ENCODE results near the gene COMP. TPM values are rescaled to one million over a fixed set of nuclear protein-coding genes. Genes with fewer than 3 reads are reported as not detected.

The COMP gene
- total RNA-seq, 1 experiment from 2014 or later, result 0.08 TPM

Other genes starting within 250 kb of the COMP start
- gene FKBP8, start 247.7 kb downstream of the COMP start, total RNA-seq (2014; rRNA removed; shearing (Covaris generic)), result 145 and 185 TPM in 2 replicates
- 139 and 150 TPM in 2 replicates for gene KXD1, start 233.4 kb downstream of the COMP start, total RNA-seq (2014; rRNA removed; shearing (Covaris generic))
- 2,104 and 2,108 TPM in 2 replicates for gene UBA52, start 219.4 kb downstream of the COMP start, total RNA-seq (2014; rRNA removed; shearing (Covaris generic))
- 107 and 159 TPM in 2 replicates for gene REX1BD, start 202.5 kb downstream of the COMP start, total RNA-seq (2014; rRNA removed; shearing (Covaris generic))
- gene CRLF1, start 184.5 kb downstream of the COMP start, total RNA-seq (2014; rRNA removed; shearing (Covaris generic)), result 19.4 and 35.4 TPM in 2 replicates
- 1.2 and 3.2 TPM in 2 replicates for gene TMEM59L, start 178.4 kb downstream of the COMP start, total RNA-seq (2014; rRNA removed; shearing (Covaris generic))
- gene KLHL26, start 154.3 kb downstream of the COMP start, total RNA-seq (2014; rRNA removed; shearing (Covaris generic)), result 2.3 and 5.7 TPM in 2 replicates
- 2.3 and 2.6 TPM in 2 replicates for gene CRTC1, start 107.6 kb downstream of the COMP start, total RNA-seq (2014; rRNA removed; shearing (Covaris generic))
- 33.8 and 46.2 TPM in 2 replicates for gene UPF1, start 40.7 kb upstream of the COMP start, total RNA-seq (2014; rRNA removed; shearing (Covaris generic))
- 1.0 TPM in 1 of 2 replicates, not detected in the other for gene CERS1, start 104.9 kb upstream of the COMP start, total RNA-seq (2014; rRNA removed; shearing (Covaris generic))
- 386 and 421 TPM in 2 replicates for gene COPE, start 128.1 kb upstream of the COMP start, total RNA-seq (2014; rRNA removed; shearing (Covaris generic))
- 68.6 and 70.9 TPM in 2 replicates for gene DDX49, start 128.4 kb upstream of the COMP start, total RNA-seq (2014; rRNA removed; shearing (Covaris generic))
- gene HOMER3, start 149.9 kb upstream of the COMP start, total RNA-seq (2014; rRNA removed; shearing (Covaris generic)), result 32.5 and 47.3 TPM in 2 replicates
- 21.7 and 25.2 TPM in 2 replicates for gene SUGP2, start 242.2 kb upstream of the COMP start, total RNA-seq (2014; rRNA removed; shearing (Covaris generic))
- 57.7 and 62.0 TPM in 2 replicates for gene ARMC6, start 242.3 kb upstream of the COMP start, total RNA-seq (2014; rRNA removed; shearing (Covaris generic))

Data from H4 (cell line).